Loucy (cell line): ENCODE data around the gene ADGRL2.

Experiments used
- CTCF ChIP-seq: fragments of 200-600 bp; sonication (generic); conservative IDR thresholded peaks from 2 replicates; pipeline ENCODE4 v1.5.1; 2014; ENCODE audit warnings: mild to moderate bottlenecking, antibody characterized with exemption, low read length
- EZH2phosphoT487 ChIP-seq: fragments of 200-600 bp; IDR thresholded peaks from 2 replicates; pipeline ENCODE4 v1.6.1; 2018; ENCODE audit warnings: antibody characterized with exemption, mild to moderate bottlenecking, moderate library complexity, borderline replicate concordance

GRCh38 chr1:81808760-81809159, 8.0 kb downstream of the ADGRL2 start:
- TF ChIP-seq CTCF (0 out of 2 replicates have a peak, but pooled peaks have one; percentile 16), EZH2phosphoT487 (no peak)
